ENCODE results near the gene ILF2.

The ILF2 gene

DNA sequence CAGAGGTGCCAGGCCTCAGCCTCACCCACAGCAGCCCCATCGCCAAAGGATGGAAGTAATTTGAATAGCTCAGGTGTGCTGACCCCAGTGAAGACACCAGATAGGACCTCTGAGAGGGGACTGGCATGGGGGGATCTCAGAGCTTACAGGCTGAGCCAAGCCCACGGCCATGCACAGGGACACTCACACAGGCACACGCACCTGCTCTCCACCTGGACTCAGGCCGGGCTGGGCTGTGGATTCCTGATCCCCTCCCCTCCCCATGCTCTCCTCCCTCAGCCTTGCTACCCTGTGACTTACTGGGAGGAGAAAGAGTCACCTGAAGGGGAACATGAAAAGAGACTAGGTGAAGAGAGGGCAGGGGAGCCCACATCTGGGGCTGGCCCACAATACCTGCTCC, 22.7 kb upstream of the ILF2 start:
- Histone ChIP-seq H3K9me3 (ENCODE audit: insufficient read depth, low read length, severe bottlenecking) (no peaks in the 10 kb centered on the region), H3K27ac (ENCODE audit: low read length) (no peak overlapping the region), H3K4me3 (ENCODE audit: low read depth in 1 of 2, low read length in 2 of 2) (no peak overlapping the region), H4K20me1 (ENCODE audit: insufficient read depth, low read length) (no peaks in the 10 kb centered on the region), H3K79me2 (ENCODE audit: insufficient read depth, low read length) (no peaks in the 10 kb centered on the region), H3K4me1 (ENCODE audit: insufficient read depth, low read length) (peaks cover 9% of the 10 kb centered on the region; the same call in 1 of the 2 replicates), H3K36me3 (ENCODE audit: insufficient read depth, low read length) (no peaks in the 10 kb centered on the region), H3K27me3 (ENCODE audit: insufficient read depth, low read length, poor library complexity) (no peaks in the 10 kb centered on the region), H3K4me2 (ENCODE audit: insufficient read depth, low read length) (no peak overlapping the region), H2AFZ (ENCODE audit: low read depth, low read length) (no peak overlapping the region), H3K9ac (ENCODE audit: low read depth, low read length) (no peak overlapping the region)
- DNase-seq (no peak), ATAC-seq (ENCODE audit: insufficient read depth, low read depth) (no peak)
- TF ChIP-seq EZH2 (IDR thresholded peaks at IDR 0.05; ENCODE audit: borderline replicate concordance, low read depth, low read length, severe bottlenecking), result no peak
- TF ChIP-seq, protein P1, sequence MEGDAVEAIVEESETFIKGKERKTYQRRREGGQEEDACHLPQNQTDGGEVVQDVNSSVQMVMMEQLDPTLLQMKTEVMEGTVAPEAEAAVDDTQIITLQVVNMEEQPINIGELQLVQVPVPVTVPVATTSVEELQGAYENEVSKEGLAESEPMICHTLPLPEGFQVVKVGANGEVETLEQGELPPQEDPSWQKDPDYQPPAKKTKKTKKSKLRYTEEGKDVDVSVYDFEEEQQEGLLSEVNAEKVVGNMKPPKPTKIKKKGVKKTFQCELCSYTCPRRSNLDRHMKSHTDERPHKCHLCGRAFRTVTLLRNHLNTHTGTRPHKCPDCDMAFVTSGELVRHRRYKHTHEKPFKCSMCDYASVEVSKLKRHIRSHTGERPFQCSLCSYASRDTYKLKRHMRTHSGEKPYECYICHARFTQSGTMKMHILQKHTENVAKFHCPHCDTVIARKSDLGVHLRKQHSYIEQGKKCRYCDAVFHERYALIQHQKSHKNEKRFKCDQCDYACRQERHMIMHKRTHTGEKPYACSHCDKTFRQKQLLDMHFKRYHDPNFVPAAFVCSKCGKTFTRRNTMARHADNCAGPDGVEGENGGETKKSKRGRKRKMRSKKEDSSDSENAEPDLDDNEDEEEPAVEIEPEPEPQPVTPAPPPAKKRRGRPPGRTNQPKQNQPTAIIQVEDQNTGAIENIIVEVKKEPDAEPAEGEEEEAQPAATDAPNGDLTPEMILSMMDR (IDR thresholded peaks at IDR 0.05; ENCODE audit: borderline replicate concordance, extremely low read depth, low read length, poor library complexity, severe bottlenecking), result no peak

GRCh38 chr1:153688736-153689328, 18.0 kb upstream of the ILF2 start:
- Histone ChIP-seq H3K36me3 (ENCODE audit: insufficient read depth, low read length) (no peaks in the 10 kb centered on the region), H3K27ac (ENCODE audit: low read length) (no peak overlapping the region), H3K4me2 (ENCODE audit: insufficient read depth, low read length) (no peak overlapping the region), H3K27me3 (ENCODE audit: insufficient read depth, low read length, poor library complexity) (peaks cover 7% of the 10 kb centered on the region), H4K20me1 (ENCODE audit: insufficient read depth, low read length) (no peaks in the 10 kb centered on the region), H3K4me1 (ENCODE audit: insufficient read depth, low read length) (peaks cover 9% of the 10 kb centered on the region; the same call in 1 of the 2 replicates), H3K9me3 (ENCODE audit: insufficient read depth, low read length, severe bottlenecking) (no peaks in the 10 kb centered on the region), H3K9ac (ENCODE audit: low read depth, low read length) (no peak overlapping the region), H3K4me3 (ENCODE audit: low read depth in 1 of 2, low read length in 2 of 2) (no peak overlapping the region), H3K79me2 (ENCODE audit: insufficient read depth, low read length) (no peaks in the 10 kb centered on the region), H2AFZ (ENCODE audit: low read depth, low read length) (no peak overlapping the region)
- DNase-seq (no peak), ATAC-seq (ENCODE audit: insufficient read depth, low read depth) (no peak)
- TF ChIP-seq, protein P1 (IDR thresholded peaks at IDR 0.05; ENCODE audit: borderline replicate concordance, extremely low read depth, low read length, poor library complexity, severe bottlenecking), result no peak
- no peak for TF ChIP-seq EZH2 (IDR thresholded peaks at IDR 0.05; ENCODE audit: borderline replicate concordance, low read depth, low read length, severe bottlenecking)

DNA sequence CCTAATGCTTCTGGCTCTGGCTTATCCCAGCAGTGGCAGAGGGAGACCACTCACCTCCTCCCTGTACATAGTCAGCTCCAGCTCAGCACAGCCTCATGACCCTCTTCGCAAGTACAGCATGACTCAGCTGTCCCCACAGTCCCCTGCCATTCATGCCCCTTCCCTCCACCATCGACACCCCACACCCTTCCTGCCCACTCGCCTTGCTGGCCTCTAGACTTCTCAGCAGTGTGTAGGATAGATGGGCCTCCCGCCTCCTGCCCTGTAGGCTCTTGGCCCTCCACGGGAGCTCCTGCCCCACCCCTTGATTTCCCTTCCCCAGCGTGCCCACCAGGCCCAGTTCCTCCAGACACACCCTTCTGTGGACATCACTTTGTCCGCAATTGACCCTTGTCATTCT, 17.5 kb upstream of the ILF2 start:
- H3K9ac ChIP-seq (ENCODE audit: low read depth, low read length), result no peak overlapping the region
- H3K4me2 ChIP-seq (ENCODE audit: insufficient read depth, low read length), result no peak overlapping the region
- H3K4me1 ChIP-seq (ENCODE audit: insufficient read depth, low read length), result peaks cover 9% of the 10 kb centered on the region; the same call in 1 of the 2 replicates
- H4K20me1 ChIP-seq (ENCODE audit: insufficient read depth, low read length), result no peaks in the 10 kb centered on the region
- H2AFZ ChIP-seq (ENCODE audit: low read depth, low read length), result no peak overlapping the region
- H3K36me3 ChIP-seq (ENCODE audit: insufficient read depth, low read length), result no peaks in the 10 kb centered on the region
- no peak overlapping the region for H3K27ac ChIP-seq (ENCODE audit: low read length)
- H3K27me3 ChIP-seq (ENCODE audit: insufficient read depth, low read length, poor library complexity), result peaks cover 11% of the 10 kb centered on the region
- H3K79me2 ChIP-seq (ENCODE audit: insufficient read depth, low read length), result no peaks in the 10 kb centered on the region
- no peaks in the 10 kb centered on the region for H3K9me3 ChIP-seq (ENCODE audit: insufficient read depth, low read length, severe bottlenecking)
- H3K4me3 ChIP-seq (ENCODE audit: low read depth in 1 of 2, low read length in 2 of 2), result no peak overlapping the region
- ATAC-seq (ENCODE audit: insufficient read depth, low read depth) (no peak), DNase-seq (no peak)
- TF ChIP-seq, protein P1 (IDR thresholded peaks at IDR 0.05; ENCODE audit: borderline replicate concordance, extremely low read depth, low read length, poor library complexity, severe bottlenecking), result no peak
- no peak for TF ChIP-seq EZH2 (IDR thresholded peaks at IDR 0.05; ENCODE audit: borderline replicate concordance, low read depth, low read length, severe bottlenecking)

Data from DND-41 (cell line).